HG03442 (cell line): ENCODE results near the gene GASK1A.
"Not testable (repeated sequence)": the region's sequence is repeated elsewhere in the genome, so short reads cannot be mapped to it uniquely, and the experiment has no call there.

Experiments used
- ATAC-seq: cut with Tn5 transposase; IDR thresholded peaks from one replicate; pipeline ENCODE4 v1.9.1; 2021; ENCODE audit warnings: mild to moderate bottlenecking, moderate library complexity; ENCODE audit not compliant: unreplicated experiment

GASK1A gene

DNA sequence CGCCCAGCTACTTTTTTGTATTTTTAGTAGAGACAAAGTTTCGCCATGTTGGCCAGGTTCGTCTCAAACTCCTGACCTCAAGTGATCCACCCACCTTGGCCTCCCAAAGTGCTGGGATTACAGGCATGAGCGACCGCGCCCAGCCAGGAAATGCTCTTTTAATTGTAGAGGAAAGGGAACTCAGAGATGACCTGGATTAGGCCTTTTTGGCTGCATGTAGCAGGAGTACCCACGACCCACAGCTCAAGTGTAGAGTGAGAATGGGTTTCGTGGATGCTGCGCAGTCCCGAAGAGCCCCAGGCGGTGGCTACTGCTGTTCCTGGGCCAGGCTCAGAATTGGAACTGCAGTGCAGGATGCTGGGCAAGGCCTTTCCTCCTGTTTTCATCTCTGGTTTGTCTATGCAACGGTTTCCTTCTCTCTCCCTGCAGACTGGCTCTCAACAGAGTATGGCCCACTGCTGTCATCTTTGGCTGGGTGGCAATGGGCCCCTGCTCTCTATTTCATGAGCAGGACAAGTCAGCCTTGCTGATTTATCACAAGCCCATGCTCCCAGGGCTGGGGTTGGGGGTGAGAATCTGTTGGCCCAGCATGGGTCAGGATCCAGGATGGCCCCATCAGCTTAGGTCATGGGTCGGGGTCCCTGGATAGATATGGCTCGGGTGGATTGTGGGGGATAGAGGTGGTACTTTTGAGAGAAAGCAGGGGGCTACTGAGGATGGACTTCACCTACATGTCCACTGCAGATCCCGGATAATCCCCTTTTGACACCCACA lies 51.2 kb downstream of the GASK1A start:
- no peak for ATAC-seq

DNA sequence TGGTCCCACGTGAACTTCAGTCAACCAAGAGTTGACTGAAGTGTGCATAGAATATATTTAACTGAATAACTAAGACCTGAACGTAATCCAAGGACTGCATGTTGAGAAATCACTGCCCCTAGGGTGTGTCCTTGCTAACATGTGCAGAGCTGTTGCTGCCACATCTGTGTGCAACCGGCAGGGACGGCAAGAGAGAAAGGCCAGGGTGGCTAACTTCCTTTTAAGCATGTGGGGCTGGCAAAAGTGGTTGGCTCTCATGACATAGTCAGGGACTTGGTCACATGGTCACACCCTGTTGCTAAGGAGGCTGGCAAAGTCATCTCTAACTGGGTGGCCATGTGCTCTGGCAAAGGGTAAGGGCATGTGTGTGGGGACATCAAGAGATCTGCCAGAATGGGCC lies 52.4 kb downstream of the GASK1A start:
- ATAC-seq, result no peak

GRCh38 chr3:43031889-43032545 lies 52.9 kb downstream of the GASK1A start:
- ATAC-seq, result no peak

DNA sequence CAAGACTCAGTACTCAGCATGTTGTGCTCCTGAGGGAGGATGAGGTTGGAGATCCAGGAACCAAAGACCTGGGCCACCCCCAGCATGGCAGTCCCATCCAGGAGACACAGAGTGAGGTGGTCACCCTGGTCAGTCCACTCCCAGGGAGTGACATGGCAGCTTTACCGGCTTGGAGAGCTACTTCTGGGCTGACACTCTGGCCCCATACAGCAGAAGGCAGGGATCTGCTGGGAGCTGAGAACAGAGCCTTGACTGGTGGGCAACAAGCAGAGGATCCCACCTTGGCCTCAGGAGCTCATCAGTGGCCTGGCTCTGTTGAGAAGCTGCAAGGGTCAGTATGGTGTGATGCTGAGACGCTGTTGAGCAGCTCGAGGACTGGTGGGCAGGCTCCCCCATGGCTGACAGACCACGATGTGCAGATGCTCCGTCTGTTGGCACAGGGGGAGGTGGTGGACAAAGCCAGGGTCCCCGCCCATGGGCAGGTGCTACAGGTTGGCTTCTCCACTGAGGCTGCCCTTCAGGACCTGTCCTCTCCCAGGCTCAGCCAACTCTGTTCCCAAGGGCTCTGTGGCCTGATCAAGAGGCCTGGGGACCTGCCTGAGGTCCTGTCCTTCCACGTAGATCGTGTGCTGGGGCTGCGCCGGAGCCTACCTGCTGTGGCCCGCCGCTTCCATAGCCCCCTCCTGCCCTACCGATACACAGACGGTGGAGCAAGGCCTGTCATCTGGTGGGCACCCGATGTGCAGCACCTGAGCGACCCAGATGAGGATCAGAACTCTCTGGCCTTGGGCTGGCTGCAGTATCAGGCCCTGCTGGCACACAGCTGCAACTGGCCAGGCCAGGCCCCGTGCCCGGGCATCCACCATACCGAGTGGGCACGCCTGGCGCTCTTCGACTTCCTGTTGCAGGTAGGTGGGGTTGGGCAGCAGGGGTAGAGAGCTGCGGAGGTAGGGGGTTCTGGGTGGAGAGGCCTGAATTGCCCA lies 53.8 kb downstream of the GASK1A start:
- ATAC-seq, result no peak

GRCh38 chr3:43034200-43034599 lies 55.1 kb downstream of the GASK1A start:
- ATAC-seq, result no peak

DNA sequence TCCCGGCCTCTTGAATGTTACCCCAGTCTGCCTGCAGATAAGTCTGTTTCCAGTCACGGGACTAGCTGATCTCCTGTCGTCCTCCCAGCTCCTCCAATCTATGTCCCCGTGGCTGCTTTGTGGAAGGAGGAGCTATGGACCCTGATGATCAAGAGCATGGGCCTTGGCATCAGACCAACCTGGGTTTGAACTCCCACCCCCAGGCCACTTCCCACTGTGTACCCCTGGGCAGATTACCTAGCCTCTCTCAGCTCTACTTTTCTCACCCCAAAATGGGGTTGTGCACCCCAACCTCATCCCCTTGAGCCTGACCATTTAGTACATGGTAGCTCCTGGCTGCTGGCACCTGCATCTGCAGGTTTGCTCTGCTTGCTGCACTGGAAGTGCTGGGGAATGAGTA lies 55.8 kb downstream of the GASK1A start:
- ATAC-seq, result no peak

GRCh38 chr3:43035801-43036365 lies 56.8 kb downstream of the GASK1A start:
- ATAC-seq, result no peak

GRCh38 chr3:43036621-43037423 lies 57.7 kb downstream of the GASK1A start:
- no peak for ATAC-seq

GRCh38 chr3:43038010-43038409 lies 58.9 kb downstream of the GASK1A start:
- ATAC-seq, result peak; percentile 53

DNA sequence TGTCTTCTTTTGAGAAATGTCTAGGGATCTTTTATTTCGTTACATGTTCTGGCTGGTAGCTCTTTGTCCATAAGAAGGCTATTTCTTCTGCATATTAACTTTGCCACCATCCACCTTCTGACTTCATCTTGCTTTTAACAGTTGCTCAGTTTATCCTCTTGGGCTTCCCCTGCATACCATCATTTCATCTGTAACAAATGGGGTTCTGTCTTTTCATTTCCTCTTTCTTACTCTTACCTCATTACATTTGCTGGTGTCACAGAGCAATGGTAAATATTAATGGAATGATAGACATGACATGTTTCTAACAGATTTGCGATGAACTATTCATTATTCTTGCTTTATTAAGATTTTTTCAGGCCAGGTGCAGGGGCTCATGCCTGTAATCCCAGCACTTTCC lies 62.4 kb downstream of the GASK1A start:
- no peak for ATAC-seq

DNA sequence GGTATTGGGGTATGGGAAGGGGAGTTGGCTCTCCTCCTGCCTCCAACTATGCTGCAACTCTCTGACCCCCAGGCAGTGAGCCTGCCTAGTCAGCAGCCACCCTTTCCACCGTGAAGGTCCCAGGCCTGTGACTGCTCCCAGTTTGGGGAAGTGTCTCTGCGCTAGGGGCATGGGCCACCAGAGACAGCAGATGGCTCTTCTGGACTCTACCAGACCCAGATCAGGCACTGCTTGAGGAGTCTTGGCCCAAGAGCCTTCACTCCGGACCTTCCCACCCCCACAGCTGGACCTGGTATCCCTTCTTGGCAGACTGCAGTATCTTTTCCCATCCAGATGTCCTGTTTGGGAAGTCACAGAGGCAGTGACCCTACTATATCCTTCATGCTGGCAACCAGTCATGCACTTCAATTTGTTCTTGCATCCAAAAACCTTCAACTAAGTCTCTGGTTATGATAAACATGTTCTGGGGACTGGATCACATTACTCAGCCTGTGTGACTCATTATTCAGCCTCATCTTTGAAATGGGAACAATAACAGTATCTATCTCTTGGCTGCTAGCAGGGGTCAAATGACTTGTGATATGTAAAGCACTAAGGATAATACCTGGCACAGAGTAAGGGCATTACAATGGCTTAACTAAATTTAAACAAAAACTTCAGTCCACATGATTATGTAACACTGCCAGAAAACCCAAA lies 64.1 kb downstream of the GASK1A start:
- no peak for ATAC-seq

- no peak for ATAC-seq
Observed at GRCh38 chr3:43043793-43044192, 64.7 kb downstream of the GASK1A start.

DNA sequence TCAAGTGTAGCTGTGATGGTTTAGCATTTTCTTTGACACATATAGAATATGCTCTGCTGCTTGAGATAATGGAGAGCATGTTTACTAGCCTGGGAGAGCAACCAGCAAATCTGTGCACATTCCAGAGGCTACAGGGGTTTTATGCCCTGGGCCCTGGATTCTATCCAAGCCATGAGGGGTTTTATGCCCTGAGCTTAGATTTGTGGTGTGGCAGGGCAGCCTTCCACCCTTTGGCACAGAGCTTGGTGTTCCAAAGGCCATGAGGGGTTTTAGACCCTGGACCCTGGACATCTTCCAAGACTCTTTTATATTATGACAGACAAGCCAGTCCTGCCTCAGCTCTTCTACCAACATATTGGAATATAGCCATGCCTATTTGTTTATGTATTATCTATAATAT lies 66.0 kb downstream of the GASK1A start:
- not testable (repeated sequence) for ATAC-seq

DNA sequence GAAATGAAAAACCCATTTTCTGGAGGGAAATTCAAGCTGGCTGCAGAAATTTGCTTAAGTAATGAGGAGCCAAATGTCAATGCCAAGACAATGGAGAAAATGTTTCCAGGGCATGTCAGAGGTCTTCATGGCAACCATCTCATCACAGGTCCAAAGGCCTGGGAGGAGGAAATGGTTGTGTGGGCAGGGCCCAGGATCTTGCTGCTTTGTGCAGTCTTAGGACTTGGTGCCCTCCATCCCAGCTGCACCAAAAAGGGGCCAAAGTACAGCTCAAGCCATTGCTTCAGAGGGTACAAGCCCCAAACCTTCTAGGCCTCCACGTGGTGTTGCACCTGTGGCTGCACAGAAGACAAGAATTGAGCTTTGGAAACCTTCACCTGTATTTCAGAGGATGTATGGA lies 67.5 kb downstream of the GASK1A start:
- ATAC-seq, result no peak

GRCh38 chr3:43048470-43048869 lies 69.4 kb downstream of the GASK1A start:
- ATAC-seq, result no peak

GRCh38 chr3:43053291-43053690 lies 74.2 kb downstream of the GASK1A start:
- ATAC-seq, result no peak

GRCh38 chr3:43054754-43055153 lies 75.6 kb downstream of the GASK1A start:
- ATAC-seq, result no peak

DNA sequence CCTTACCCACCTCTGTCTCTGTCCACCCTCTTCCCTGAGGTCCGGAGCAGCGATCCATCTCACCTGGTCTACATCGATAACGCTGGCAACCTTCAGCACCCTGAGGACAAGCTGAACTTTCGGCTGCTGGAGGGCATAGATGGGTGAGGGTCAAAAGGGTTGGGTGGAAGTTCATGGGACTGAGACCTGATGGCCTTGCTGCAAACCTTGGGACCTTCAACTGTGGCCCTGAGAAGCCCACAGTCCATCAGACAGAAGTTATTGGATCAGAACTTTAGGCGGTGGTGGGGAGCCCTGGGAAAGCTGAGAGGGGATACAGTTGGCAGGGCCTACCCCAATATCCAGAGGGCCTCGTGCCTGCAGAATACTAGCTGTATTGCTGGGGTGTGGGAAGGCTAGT lies 76.3 kb downstream of the GASK1A start:
- no peak for ATAC-seq
